Measurements from ENCODE around the gene TOB1. TPM values are rescaled to one million over a fixed set of nuclear protein-coding genes. Genes with fewer than 3 reads are reported as not detected.
A peak's percentile ranks its signal among the peaks of the same experiment; 100 is the strongest.

The TOB1 gene
- total and polyA plus RNA-seq, 9 of the 15 experiments (the other 6 are each of a cell fraction or from before 2014, with no cell fraction given) = 4.8 to 63.7 (median 13.2) TPM

- no peak for TF ChIP-seq ZNF655 (CRISPR knock-in tag; IDR thresholded peaks at IDR 0.05)
- TF ChIP-seq FOSL1 (tag; conservative IDR thresholded peaks at IDR 0.05) = no peak
- no peak for TF ChIP-seq HOXB6 (CRISPR knock-in tag; IDR thresholded peaks at IDR 0.05; ENCODE audit: borderline replicate concordance)
- TF ChIP-seq ZNF785 (CRISPR knock-in tag; IDR thresholded peaks at IDR 0.05) = no peak
- TF ChIP-seq CBX8 (IDR thresholded peaks at IDR 0.05; ENCODE audit: borderline replicate concordance, extremely low read depth, low read depth, low read length, poor library complexity, severe bottlenecking) = no peak
- TF ChIP-seq ZSCAN32 (CRISPR knock-in tag; IDR thresholded peaks at IDR 0.05) = peak; percentile 46; the same call in 1 of the 2 replicates
- TF ChIP-seq XRCC4 (IDR thresholded peaks at IDR 0.05; ENCODE audit: extremely low read depth, insufficient read depth, insufficient read length) = no peak
- 0 out of 2 replicates have a peak, but pooled peaks have one; percentile 13 for TF ChIP-seq ARID2 (IDR thresholded peaks at IDR 0.05)
- TF ChIP-seq ZNF507 (tag; conservative IDR thresholded peaks at IDR 0.05) = no peak
- peak; percentile 26; the same call in 1 of the 2 replicates for TF ChIP-seq ZNF766 (CRISPR knock-in tag; conservative IDR thresholded peaks at IDR 0.05)
- no peak for TF ChIP-seq BRF1 (IDR thresholded peaks at IDR 0.05; ENCODE audit: borderline replicate concordance, extremely low read depth, insufficient read length)
- TF ChIP-seq MBD1 (CRISPR knock-in tag; IDR thresholded peaks at IDR 0.05) = no peak
- no peak for TF ChIP-seq ZNF253 (CRISPR knock-in tag; conservative IDR thresholded peaks at IDR 0.05)
- TF ChIP-seq ZNF75A (CRISPR knock-in tag; IDR thresholded peaks at IDR 0.05) = no peak
- peak; percentile 89; the same call in 1 of the 2 replicates for TF ChIP-seq ILF3 (IDR thresholded peaks at IDR 0.05; ENCODE audit: borderline replicate concordance)
- TF ChIP-seq ZSCAN29 (IDR thresholded peaks at IDR 0.05) = no peak
- TF ChIP-seq SMAD4 (CRISPR knock-in tag; conservative IDR thresholded peaks at IDR 0.05) = peak; percentile 64
- no peak for TF ChIP-seq NR2C1 (IDR thresholded peaks at IDR 0.05)
- no peak for TF ChIP-seq NR2C1 (tag; IDR thresholded peaks at IDR 0.05)
- TF ChIP-seq TARDBP (IDR thresholded peaks at IDR 0.05) = no peak; the same call in 1 of the 2 replicates
- no peak for TF ChIP-seq RBM34 (IDR thresholded peaks at IDR 0.05; ENCODE audit: borderline replicate concordance, insufficient read depth, low read length)
- 0 out of 2 replicates have a peak, but pooled peaks have one; percentile 30 for TF ChIP-seq TEAD4 (IDR thresholded peaks at IDR 0.05; ENCODE audit: low read length)
- TF ChIP-seq TEAD4 (CRISPR knock-in tag; IDR thresholded peaks at IDR 0.05; ENCODE audit: borderline replicate concordance) = no peak
- no peak for TF ChIP-seq ESRRA (IDR thresholded peaks at IDR 0.05; ENCODE audit: borderline replicate concordance, low read depth)
- no peak for TF ChIP-seq RNF219 (CRISPR knock-in tag; IDR thresholded peaks at IDR 0.05)
- no peak for TF ChIP-seq RHOXF2B (CRISPR knock-in tag; conservative IDR thresholded peaks at IDR 0.05)
Observed at GRCh38 chr17:50866261-50866949, at the start of gene TOB1 (continued).

Measured in K562 (cell line).